HepG2 (cell line): Measurements from ENCODE around the gene MAN1A1. TPM values are rescaled to one million over a fixed set of nuclear protein-coding genes. Genes with fewer than 3 reads are reported as not detected.

Source experiments
- AHDC1 ChIP-seq: sonication (generic); formaldehyde crosslinking; IDR thresholded peaks from 2 replicates; pipeline ENCODE4 v1.5.1; 2020; ENCODE audit warnings: mild to moderate bottlenecking, missing genetic modification reagents, borderline replicate concordance
- HDAC6 ChIP-seq: fragments of 200-600 bp; sonication (generic); IDR thresholded peaks from 2 replicates; pipeline ENCODE4 v1.7.0; 2017; ENCODE audit warnings: mild to moderate bottlenecking, antibody characterized with exemption, low read length, low read depth
- HNRNPLL ChIP-seq: fragments of 200-400 bp; formaldehyde crosslinking; IDR thresholded peaks from 2 replicates; pipeline ENCODE4 v1.6.1; 2017; ENCODE audit warnings: mild to moderate bottlenecking, low read depth, low read length; ENCODE audit not compliant: poor library complexity, severe bottlenecking
- IKZF5 ChIP-seq: IDR thresholded peaks from 2 replicates; pipeline ENCODE4 v1.6.1; 2018; ENCODE audit warnings: missing genetic modification reagents, mild to moderate bottlenecking, missing compliant biosample characterization
- KAT7 ChIP-seq: IDR thresholded peaks from 2 replicates; pipeline ENCODE4 v1.6.1; 2018; ENCODE audit warnings: borderline replicate concordance, missing compliant biosample characterization
- KLF13 ChIP-seq: sonication (generic); formaldehyde crosslinking; IDR thresholded peaks from 2 replicates; pipeline ENCODE4 v1.4.0; 2020; ENCODE audit warnings: mild to moderate bottlenecking, missing genetic modification reagents
- PTBP1 ChIP-seq: fragments of 200-400 bp; formaldehyde crosslinking; IDR thresholded peaks from 2 replicates; pipeline ENCODE4 v1.6.1; 2018; ENCODE audit warnings: low read length, low read depth; ENCODE audit not compliant: poor library complexity, severe bottlenecking
- SAP130 ChIP-seq: IDR thresholded peaks from 2 replicates; pipeline ENCODE4 v1.6.1; 2016; ENCODE audit warnings: low read depth
- STAT6 ChIP-seq: sonication (generic); formaldehyde crosslinking; IDR thresholded peaks from 2 replicates; pipeline ENCODE4 v1.4.0; 2020; ENCODE audit warnings: missing genetic modification reagents, mild to moderate bottlenecking, borderline replicate concordance
- TBX2 ChIP-seq: sonication (generic); formaldehyde crosslinking; IDR thresholded peaks from 2 replicates; pipeline ENCODE4 v1.5.0; 2020; ENCODE audit warnings: missing genetic modification reagents, mild to moderate bottlenecking, borderline replicate concordance
- THAP7 ChIP-seq: sonication (generic); formaldehyde crosslinking; IDR thresholded peaks from 2 replicates; pipeline ENCODE4 v1.8.1; 2023; ENCODE audit warnings: mild to moderate bottlenecking, missing genetic modification reagents
- TMF1 ChIP-seq: sonication (generic); formaldehyde crosslinking; IDR thresholded peaks from 2 replicates; pipeline ENCODE4 v1.8.1; 2022; ENCODE audit warnings: low read depth, missing genetic modification reagents
- ZBTB1 ChIP-seq: sonication (generic); formaldehyde crosslinking; IDR thresholded peaks from 2 replicates; pipeline ENCODE4 v1.4.0; 2020; ENCODE audit warnings: missing genetic modification reagents, borderline replicate concordance
- ZFP1 ChIP-seq: IDR thresholded peaks from 2 replicates; pipeline ENCODE4 v1.6.1; 2016
- ZKSCAN5 ChIP-seq: sonication (generic); formaldehyde crosslinking; IDR thresholded peaks from 2 replicates; pipeline ENCODE4 v1.5.1; 2020; ENCODE audit warnings: mild to moderate bottlenecking, missing genetic modification reagents
- ZNF30 ChIP-seq: sonication (generic); formaldehyde crosslinking; IDR thresholded peaks from 2 replicates; pipeline ENCODE4 v1.5.0; 2020; ENCODE audit warnings: mild to moderate bottlenecking, missing genetic modification reagents
- ZNF335 ChIP-seq: sonication (generic); formaldehyde crosslinking; IDR thresholded peaks from 2 replicates; pipeline ENCODE4 v1.4.0; 2020; ENCODE audit warnings: missing genetic modification reagents
- ZNF441 ChIP-seq: sonication (generic); formaldehyde crosslinking; IDR thresholded peaks from 2 replicates; pipeline ENCODE4 v1.7.0; 2021; ENCODE audit warnings: missing genetic modification reagents, borderline replicate concordance
- ZNF737 ChIP-seq: sonication (generic); formaldehyde crosslinking; IDR thresholded peaks from 2 replicates; pipeline ENCODE4 v1.5.0; 2020; ENCODE audit warnings: missing genetic modification reagents, mild to moderate bottlenecking, borderline replicate concordance
- ZNF878 ChIP-seq: sonication (generic); formaldehyde crosslinking; IDR thresholded peaks from 2 replicates; pipeline ENCODE4 v1.8.1; 2023; ENCODE audit warnings: mild to moderate bottlenecking, missing genetic modification reagents, moderate library complexity
- polyA plus RNA-seq, 8 experiments: library from polyadenylated mRNA; depleted of rRNA in 3 of 8; stranded (reverse) in 7 of 8; unstranded in 1 of 8; fragments of >200 nt; fragmentation: Illumina TruSeq in 4 of 8; extraction: Trizol in 4 of 8; gene quantifications; 2 replicates each; pipeline versions ENCODE4 v1.2.1 to v1.2.3, GENCODE V29; 2011 to 2016; ENCODE audit warnings: low read depth in 4 of 8, missing spikeins in 1 of 8, mixed read lengths in 1 of 8; ENCODE audit not compliant: insufficient read depth in 1 of 8
- total RNA-seq, 5 experiments: library from RNA; depleted of rRNA; stranded (reverse); fragments of >200 nt; fragmentation: Illumina TruSeq; extraction: Trizol; gene quantifications; 2 replicates each; pipeline ENCODE4 v1.2.3, GENCODE V29; 2016; ENCODE audit warnings: low read depth in 1 of 5

MAN1A1 gene
- total and polyA plus RNA-seq, 2 of the 13 experiments (the other 11 are each of a cell fraction or from before 2014, with no cell fraction given), result 156 to 236 TPM

- TF ChIP-seq THAP7 (CRISPR knock-in tag), result no peak
- TF ChIP-seq ZBTB1 (CRISPR knock-in tag), result no peak
- no peak for TF ChIP-seq PTBP1
- peak; percentile 68; the same call in 1 of the 2 replicates for TF ChIP-seq AHDC1 (CRISPR knock-in tag)
- no peak for TF ChIP-seq ZNF878 (CRISPR knock-in tag)
- TF ChIP-seq ZNF441 (CRISPR knock-in tag), result no peak
- peak; percentile 62; the same call in 1 of the 2 replicates for TF ChIP-seq ZNF335 (CRISPR knock-in tag)
- no peak for TF ChIP-seq ZKSCAN5 (CRISPR knock-in tag)
- TF ChIP-seq KLF13 (CRISPR knock-in tag), result no peak
- TF ChIP-seq IKZF5, result peak; percentile 19; the same call in 1 of the 2 replicates
- no peak for TF ChIP-seq ZNF30
- TF ChIP-seq STAT6 (CRISPR knock-in tag), result no peak
- no peak for TF ChIP-seq ZNF737
- no peak for TF ChIP-seq HDAC6
- TF ChIP-seq HNRNPLL, result no peak
- no peak for TF ChIP-seq TBX2 (CRISPR knock-in tag)
- peak; percentile 82 for TF ChIP-seq SAP130
- 0 out of 2 replicates have a peak, but pooled peaks have one; percentile 3 for TF ChIP-seq KAT7 (CRISPR knock-in tag)
- TF ChIP-seq TMF1 (CRISPR knock-in tag), result no peak
- peak; percentile 97 for TF ChIP-seq ZFP1 (CRISPR knock-in tag)
Observed at GRCh38 chr6:119259027-119259426, 90.5 kb downstream of the MAN1A1 start (continued).
